ENCODE measurements around the gene CASTOR1.

DNA sequence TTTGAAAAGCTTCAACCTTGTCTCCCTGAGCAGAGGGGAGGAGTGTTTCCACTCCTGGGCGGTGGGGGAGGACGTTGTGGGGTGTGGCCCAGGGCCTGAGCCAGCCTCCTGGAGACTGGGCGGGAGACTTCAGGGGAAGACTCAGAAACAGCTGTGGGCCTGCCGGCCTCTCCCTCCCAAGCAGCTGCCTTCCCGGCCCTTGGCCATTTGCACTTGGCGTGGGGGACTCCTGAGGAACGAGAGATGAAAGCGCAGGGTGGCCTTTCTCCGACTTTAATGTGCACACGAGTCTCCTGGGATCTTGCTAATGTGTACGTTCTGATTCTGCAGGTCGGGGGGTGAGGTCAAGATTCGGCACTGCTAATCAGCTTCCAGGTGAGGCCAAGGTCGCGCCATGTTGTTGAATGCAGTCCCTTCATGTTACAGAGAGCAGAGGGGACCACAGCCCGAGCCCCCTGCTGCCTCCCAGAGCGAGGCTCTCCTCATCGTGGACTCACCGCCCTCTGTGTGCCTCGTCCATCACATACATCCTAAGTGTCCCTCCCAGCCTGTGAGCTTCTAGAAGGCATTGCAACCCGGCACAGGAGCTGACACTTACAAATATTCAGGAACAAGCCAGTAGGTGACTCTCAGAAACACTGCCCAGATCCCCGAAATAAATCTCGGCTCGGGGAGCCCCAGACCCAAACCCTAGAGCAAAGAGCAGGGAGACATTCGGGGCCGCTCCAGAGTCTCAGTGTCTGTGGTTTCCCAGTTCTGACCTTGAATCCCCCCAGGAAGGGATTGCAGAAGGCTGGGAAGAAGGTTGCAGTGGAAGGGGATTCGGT is 50.4 kb downstream of the CASTOR1 start:
- TF ChIP-seq, protein P1, sequence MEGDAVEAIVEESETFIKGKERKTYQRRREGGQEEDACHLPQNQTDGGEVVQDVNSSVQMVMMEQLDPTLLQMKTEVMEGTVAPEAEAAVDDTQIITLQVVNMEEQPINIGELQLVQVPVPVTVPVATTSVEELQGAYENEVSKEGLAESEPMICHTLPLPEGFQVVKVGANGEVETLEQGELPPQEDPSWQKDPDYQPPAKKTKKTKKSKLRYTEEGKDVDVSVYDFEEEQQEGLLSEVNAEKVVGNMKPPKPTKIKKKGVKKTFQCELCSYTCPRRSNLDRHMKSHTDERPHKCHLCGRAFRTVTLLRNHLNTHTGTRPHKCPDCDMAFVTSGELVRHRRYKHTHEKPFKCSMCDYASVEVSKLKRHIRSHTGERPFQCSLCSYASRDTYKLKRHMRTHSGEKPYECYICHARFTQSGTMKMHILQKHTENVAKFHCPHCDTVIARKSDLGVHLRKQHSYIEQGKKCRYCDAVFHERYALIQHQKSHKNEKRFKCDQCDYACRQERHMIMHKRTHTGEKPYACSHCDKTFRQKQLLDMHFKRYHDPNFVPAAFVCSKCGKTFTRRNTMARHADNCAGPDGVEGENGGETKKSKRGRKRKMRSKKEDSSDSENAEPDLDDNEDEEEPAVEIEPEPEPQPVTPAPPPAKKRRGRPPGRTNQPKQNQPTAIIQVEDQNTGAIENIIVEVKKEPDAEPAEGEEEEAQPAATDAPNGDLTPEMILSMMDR (conservative IDR thresholded peaks at IDR 0.05; ENCODE audit: low read length) = no peak
- no peak for TF ChIP-seq EZH2phosphoT487 (IDR thresholded peaks at IDR 0.05; ENCODE audit: borderline replicate concordance)

Measured in Loucy (cell line).